ENCODE results near the gene SPG21. TPM values are rescaled to one million over a fixed set of nuclear protein-coding genes. Genes with fewer than 3 reads are reported as not detected.

The SPG21 gene
- total and polyA plus RNA-seq, 2 of the 13 experiments (the other 11 are each of a cell fraction or from before 2014, with no cell fraction given): 36.7 to 42.4 TPM

DNA sequence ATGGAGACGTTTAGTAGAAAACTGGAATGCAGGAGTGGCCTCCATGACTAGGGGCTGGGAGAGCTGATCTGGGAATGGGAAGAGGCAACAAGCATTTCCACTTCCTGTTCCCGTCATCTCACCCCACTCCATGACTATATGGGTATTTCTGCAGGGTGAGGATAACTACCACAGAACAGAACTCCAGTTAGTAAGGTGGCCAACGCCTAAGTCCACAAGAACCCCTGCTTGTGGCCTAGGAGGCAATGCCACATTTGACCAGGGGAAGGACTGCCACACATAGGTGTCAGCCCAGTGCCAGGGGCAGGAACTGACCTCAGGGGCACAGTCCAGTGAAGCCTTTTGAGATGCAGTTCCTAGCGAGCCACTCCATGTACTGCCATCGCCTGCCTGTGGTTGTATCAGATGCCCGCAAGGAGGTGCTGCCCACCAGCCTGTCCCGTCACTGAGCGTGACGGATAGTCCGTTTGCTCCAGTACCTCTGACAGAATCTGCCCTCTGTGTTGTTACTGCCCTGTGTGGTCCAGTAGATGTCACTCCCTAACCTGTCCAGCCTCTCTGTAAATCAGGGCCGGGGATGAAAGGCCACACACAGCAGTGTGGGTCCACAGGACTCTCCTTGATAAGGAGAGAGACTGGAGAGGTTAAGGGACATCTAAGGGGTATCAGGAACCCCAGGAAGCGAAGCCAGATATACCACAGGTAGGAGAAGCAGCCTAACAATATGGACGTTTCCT is 43.3 kb upstream of the SPG21 start (continued):
- TF ChIP-seq THAP11 (CRISPR knock-in tag; IDR thresholded peaks at IDR 0.05) (peak; percentile 76), ZNF790 (CRISPR knock-in tag; IDR thresholded peaks at IDR 0.05; ENCODE audit: borderline replicate concordance) (no peak), RAD21 (CRISPR knock-in tag; IDR thresholded peaks at IDR 0.05) (peak; percentile 98), ZKSCAN1 (IDR thresholded peaks at IDR 0.05; ENCODE audit: low read length) (no peak), HOXA5 (CRISPR knock-in tag; IDR thresholded peaks at IDR 0.05) (no peak), PITX1 (CRISPR knock-in tag; IDR thresholded peaks at IDR 0.05) (peak; percentile 33; the same call in 1 of the 2 replicates), FOXC1 (CRISPR knock-in tag; IDR thresholded peaks at IDR 0.05; ENCODE audit: borderline replicate concordance) (no peak), ZNF207 (IDR thresholded peaks at IDR 0.05; ENCODE audit: borderline replicate concordance) (no peak), ZNF260 (CRISPR knock-in tag; IDR thresholded peaks at IDR 0.05; ENCODE audit: borderline replicate concordance, low read depth) (no peak), RBM39 (IDR thresholded peaks at IDR 0.05; ENCODE audit: low read depth, low read length, poor library complexity, severe bottlenecking) (no peak), MEIS1 (CRISPR knock-in tag; IDR thresholded peaks at IDR 0.05; ENCODE audit: borderline replicate concordance) (peak; percentile 45; the same call in 1 of the 2 replicates), POLR2A (IDR thresholded peaks at IDR 0.05; ENCODE audit: insufficient read depth in 1 of 2, low read depth in 2 of 2, low read length in 2 of 2) (peak in 1 of 2 experiments; percentile 52; a peak in 1 of 4 replicates), SP4 (CRISPR knock-in tag; IDR thresholded peaks at IDR 0.05) (peak; percentile 57; the same call in 1 of the 2 replicates), ZFP82 (CRISPR knock-in tag; IDR thresholded peaks at IDR 0.05; ENCODE audit: borderline replicate concordance) (no peak)
- TF ChIP-seq, protein P1, sequence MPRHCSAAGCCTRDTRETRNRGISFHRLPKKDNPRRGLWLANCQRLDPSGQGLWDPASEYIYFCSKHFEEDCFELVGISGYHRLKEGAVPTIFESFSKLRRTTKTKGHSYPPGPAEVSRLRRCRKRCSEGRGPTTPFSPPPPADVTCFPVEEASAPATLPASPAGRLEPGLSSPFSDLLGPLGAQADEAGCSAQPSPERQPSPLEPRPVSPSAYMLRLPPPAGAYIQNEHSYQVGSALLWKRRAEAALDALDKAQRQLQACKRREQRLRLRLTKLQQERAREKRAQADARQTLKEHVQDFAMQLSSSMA (CRISPR knock-in tag; IDR thresholded peaks at IDR 0.05): peak; percentile 65; the same call in 1 of the 2 replicates
- TF ChIP-seq, protein P2, sequence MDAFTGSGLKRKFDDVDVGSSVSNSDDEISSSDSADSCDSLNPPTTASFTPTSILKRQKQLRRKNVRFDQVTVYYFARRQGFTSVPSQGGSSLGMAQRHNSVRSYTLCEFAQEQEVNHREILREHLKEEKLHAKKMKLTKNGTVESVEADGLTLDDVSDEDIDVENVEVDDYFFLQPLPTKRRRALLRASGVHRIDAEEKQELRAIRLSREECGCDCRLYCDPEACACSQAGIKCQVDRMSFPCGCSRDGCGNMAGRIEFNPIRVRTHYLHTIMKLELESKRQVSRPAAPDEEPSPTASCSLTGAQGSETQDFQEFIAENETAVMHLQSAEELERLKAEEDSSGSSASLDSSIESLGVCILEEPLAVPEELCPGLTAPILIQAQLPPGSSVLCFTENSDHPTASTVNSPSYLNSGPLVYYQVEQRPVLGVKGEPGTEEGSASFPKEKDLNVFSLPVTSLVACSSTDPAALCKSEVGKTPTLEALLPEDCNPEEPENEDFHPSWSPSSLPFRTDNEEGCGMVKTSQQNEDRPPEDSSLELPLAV (CRISPR knock-in tag; conservative IDR thresholded peaks at IDR 0.05; ENCODE audit: low read depth): no peak
- TF ChIP-seq, protein P3, sequence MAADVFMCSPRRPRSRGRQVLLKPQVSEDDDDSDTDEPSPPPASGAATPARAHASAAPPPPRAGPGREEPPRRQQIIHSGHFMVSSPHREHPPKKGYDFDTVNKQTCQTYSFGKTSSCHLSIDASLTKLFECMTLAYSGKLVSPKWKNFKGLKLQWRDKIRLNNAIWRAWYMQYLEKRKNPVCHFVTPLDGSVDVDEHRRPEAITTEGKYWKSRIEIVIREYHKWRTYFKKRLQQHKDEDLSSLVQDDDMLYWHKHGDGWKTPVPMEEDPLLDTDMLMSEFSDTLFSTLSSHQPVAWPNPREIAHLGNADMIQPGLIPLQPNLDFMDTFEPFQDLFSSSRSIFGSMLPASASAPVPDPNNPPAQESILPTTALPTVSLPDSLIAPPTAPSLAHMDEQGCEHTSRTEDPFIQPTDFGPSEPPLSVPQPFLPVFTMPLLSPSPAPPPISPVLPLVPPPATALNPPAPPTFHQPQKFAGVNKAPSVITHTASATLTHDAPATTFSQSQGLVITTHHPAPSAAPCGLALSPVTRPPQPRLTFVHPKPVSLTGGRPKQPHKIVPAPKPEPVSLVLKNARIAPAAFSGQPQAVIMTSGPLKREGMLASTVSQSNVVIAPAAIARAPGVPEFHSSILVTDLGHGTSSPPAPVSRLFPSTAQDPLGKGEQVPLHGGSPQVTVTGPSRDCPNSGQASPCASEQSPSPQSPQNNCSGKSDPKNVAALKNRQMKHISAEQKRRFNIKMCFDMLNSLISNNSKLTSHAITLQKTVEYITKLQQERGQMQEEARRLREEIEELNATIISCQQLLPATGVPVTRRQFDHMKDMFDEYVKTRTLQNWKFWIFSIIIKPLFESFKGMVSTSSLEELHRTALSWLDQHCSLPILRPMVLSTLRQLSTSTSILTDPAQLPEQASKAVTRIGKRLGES (CRISPR knock-in tag; IDR thresholded peaks at IDR 0.05; ENCODE audit: borderline replicate concordance): no peak
- TF ChIP-seq, protein P4, sequence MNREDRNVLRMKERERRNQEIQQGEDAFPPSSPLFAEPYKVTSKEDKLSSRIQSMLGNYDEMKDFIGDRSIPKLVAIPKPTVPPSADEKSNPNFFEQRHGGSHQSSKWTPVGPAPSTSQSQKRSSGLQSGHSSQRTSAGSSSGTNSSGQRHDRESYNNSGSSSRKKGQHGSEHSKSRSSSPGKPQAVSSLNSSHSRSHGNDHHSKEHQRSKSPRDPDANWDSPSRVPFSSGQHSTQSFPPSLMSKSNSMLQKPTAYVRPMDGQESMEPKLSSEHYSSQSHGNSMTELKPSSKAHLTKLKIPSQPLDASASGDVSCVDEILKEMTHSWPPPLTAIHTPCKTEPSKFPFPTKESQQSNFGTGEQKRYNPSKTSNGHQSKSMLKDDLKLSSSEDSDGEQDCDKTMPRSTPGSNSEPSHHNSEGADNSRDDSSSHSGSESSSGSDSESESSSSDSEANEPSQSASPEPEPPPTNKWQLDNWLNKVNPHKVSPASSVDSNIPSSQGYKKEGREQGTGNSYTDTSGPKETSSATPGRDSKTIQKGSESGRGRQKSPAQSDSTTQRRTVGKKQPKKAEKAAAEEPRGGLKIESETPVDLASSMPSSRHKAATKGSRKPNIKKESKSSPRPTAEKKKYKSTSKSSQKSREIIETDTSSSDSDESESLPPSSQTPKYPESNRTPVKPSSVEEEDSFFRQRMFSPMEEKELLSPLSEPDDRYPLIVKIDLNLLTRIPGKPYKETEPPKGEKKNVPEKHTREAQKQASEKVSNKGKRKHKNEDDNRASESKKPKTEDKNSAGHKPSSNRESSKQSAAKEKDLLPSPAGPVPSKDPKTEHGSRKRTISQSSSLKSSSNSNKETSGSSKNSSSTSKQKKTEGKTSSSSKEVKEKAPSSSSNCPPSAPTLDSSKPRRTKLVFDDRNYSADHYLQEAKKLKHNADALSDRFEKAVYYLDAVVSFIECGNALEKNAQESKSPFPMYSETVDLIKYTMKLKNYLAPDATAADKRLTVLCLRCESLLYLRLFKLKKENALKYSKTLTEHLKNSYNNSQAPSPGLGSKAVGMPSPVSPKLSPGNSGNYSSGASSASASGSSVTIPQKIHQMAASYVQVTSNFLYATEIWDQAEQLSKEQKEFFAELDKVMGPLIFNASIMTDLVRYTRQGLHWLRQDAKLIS (CRISPR knock-in tag; IDR thresholded peaks at IDR 0.05): no peak
